Osteocyte (in vitro differentiated cells): ENCODE measurements around the gene TMEM232. TPM values are rescaled to one million over a fixed set of nuclear protein-coding genes. Genes with fewer than 3 reads are reported as not detected.

ENCODE experiments used
- DNase-seq: peaks from one replicate; pipeline ENCODE4 v3.0.0; 2021; ENCODE audit warnings: mixed read lengths; ENCODE audit not compliant: unreplicated experiment; ENCODE audit errors: extremely low spot score
- H3K27ac Mint-ChIP-seq: one replicate; pipeline ENCODE4 v1.8.0; 2021; ENCODE audit warnings: mild to moderate bottlenecking, mixed read lengths; ENCODE audit not compliant: unreplicated experiment
- H3K27me3 Mint-ChIP-seq: one replicate; pipeline ENCODE4 v1.8.0; 2021; ENCODE audit warnings: mixed read lengths; ENCODE audit not compliant: unreplicated experiment
- H3K36me3 Mint-ChIP-seq: one replicate; pipeline ENCODE4 v1.8.0; 2021; ENCODE audit warnings: mixed read lengths; ENCODE audit not compliant: unreplicated experiment
- H3K4me1 Mint-ChIP-seq: one replicate; pipeline ENCODE4 v1.8.0; 2021; ENCODE audit warnings: mixed read lengths; ENCODE audit not compliant: unreplicated experiment
- H3K4me3 Mint-ChIP-seq: one replicate; pipeline ENCODE4 v1.8.0; 2021; ENCODE audit warnings: mild to moderate bottlenecking, moderate library complexity, mixed read lengths; ENCODE audit not compliant: unreplicated experiment
- H3K9me3 Mint-ChIP-seq: one replicate; pipeline ENCODE4 v1.8.0; 2021; ENCODE audit warnings: mixed read lengths; ENCODE audit not compliant: unreplicated experiment
- CTCF ChIP-seq: fragments of 200-600 bp; sonication (generic); IDR thresholded peaks from 2 replicates; pipeline ENCODE4 v1.5.0; 2021; ENCODE audit warnings: antibody characterized with exemption, mild to moderate bottlenecking, moderate library complexity
- total RNA-seq: library from RNA; stranded (reverse); gene quantifications from 2 replicates; pipeline ENCODE4 v1.2.1, GENCODE V29; 2021

Gene TMEM232
- total RNA-seq, 1 donor from 2014 or later: 3.5 TPM

GRCh38 chr5:110439296-110439695 lies 287.2 kb downstream of the TMEM232 start:
- Mint-ChIP-seq H3K4me1 (peaks cover 13% of the 10 kb centered on the region), H3K27me3 (no peaks in the 10 kb centered on the region)

GRCh38 chr5:110435207-110435606 lies 291.3 kb downstream of the TMEM232 start:
- Mint-ChIP-seq H3K36me3 (peaks cover 6% of the 10 kb centered on the region), H3K4me3 (no peak overlapping the region), H3K4me1 (peaks cover 11% of the 10 kb centered on the region), H3K27me3 (peaks cover 3% of the 10 kb centered on the region), H3K27ac (no peak overlapping the region), H3K9me3 (peaks cover 42% of the 10 kb centered on the region)
- no peak for DNase-seq
- no peak for TF ChIP-seq CTCF

More at GRCh38 chr5:110439296-110439695, 287.2 kb downstream of the TMEM232 start:
- DNase-seq: no peak
- H3K36me3 Mint-ChIP-seq: peaks cover 5% of the 10 kb centered on the region
- no peak for TF ChIP-seq CTCF
- H3K9me3 Mint-ChIP-seq: peaks cover 22% of the 10 kb centered on the region
- H3K4me3 Mint-ChIP-seq: no peak overlapping the region
- no peak overlapping the region for H3K27ac Mint-ChIP-seq

GRCh38 chr5:110431603-110432002 lies 294.9 kb downstream of the TMEM232 start:
- TF ChIP-seq CTCF: no peak
- Mint-ChIP-seq H3K27ac (no peak overlapping the region), H3K4me1 (no peaks in the 10 kb centered on the region), H3K36me3 (peaks cover 6% of the 10 kb centered on the region), H3K4me3 (no peak overlapping the region), H3K27me3 (peaks cover 3% of the 10 kb centered on the region), H3K9me3 (peaks cover 38% of the 10 kb centered on the region)
- no peak for DNase-seq

- no peak overlapping the region for H3K4me3 Mint-ChIP-seq
- no peaks in the 10 kb centered on the region for H3K27me3 Mint-ChIP-seq
- peak; percentile 64 for TF ChIP-seq CTCF
- H3K36me3 Mint-ChIP-seq: no peaks in the 10 kb centered on the region
- H3K27ac Mint-ChIP-seq: no peak overlapping the region
- H3K9me3 Mint-ChIP-seq: peaks cover 5% of the 10 kb centered on the region
- peaks cover 17% of the 10 kb centered on the region for H3K4me1 Mint-ChIP-seq
- no peak for DNase-seq
Measured at GRCh38 chr5:110414360-110414759, 312.1 kb downstream of the TMEM232 start.

GRCh38 chr5:110413856-110414255 lies 312.6 kb downstream of the TMEM232 start:
- peaks cover 5% of the 10 kb centered on the region for H3K9me3 Mint-ChIP-seq
- H3K4me3 Mint-ChIP-seq: no peak overlapping the region
- TF ChIP-seq CTCF: no peak
- H3K27me3 Mint-ChIP-seq: no peaks in the 10 kb centered on the region
- H3K27ac Mint-ChIP-seq: no peak overlapping the region
- no peak for DNase-seq
- H3K4me1 Mint-ChIP-seq: peaks cover 15% of the 10 kb centered on the region
- H3K36me3 Mint-ChIP-seq: no peaks in the 10 kb centered on the region
